Measurements from ENCODE around the gene NPW.

GRCh38 chr16:2008631-2009163 is 10.9 kb upstream of the NPW start:
- TF ChIP-seq YY1 (IDR thresholded peaks at IDR 0.05; ENCODE audit: insufficient read depth, insufficient read length) (no peak), ZNF274 (IDR thresholded peaks at IDR 0.05; ENCODE audit: low read depth, low read length) (no peak), SUZ12 (IDR thresholded peaks at IDR 0.05; ENCODE audit: extremely low read depth, insufficient read depth, insufficient read length) (no peak)
